HepG2 (cell line): ENCODE results near the gene P3R3URF. TPM values are rescaled to one million over a fixed set of nuclear protein-coding genes. Genes with fewer than 3 reads are reported as not detected.

ENCODE experiments used
- ARID3A ChIP-seq: IDR thresholded peaks from 2 replicates; pipeline ENCODE4 v1.6.1; 2012; ENCODE audit warnings: low read depth, low read length, improper control_type of control experiment
- EED ChIP-seq: sonication (generic); formaldehyde crosslinking; IDR thresholded peaks from 2 replicates; pipeline ENCODE4 v1.5.0; 2020; ENCODE audit warnings: mild to moderate bottlenecking, missing genetic modification reagents
- GABPB1 ChIP-seq: IDR thresholded peaks from 2 replicates; pipeline ENCODE4 v1.6.1; 2016; ENCODE audit warnings: mild to moderate bottlenecking, missing genetic modification reagents, moderate library complexity, missing compliant biosample characterization
- HNF4A ChIP-seq: sonication (generic); formaldehyde crosslinking; IDR thresholded peaks from 2 replicates; pipeline ENCODE4 v1.4.0; 2020; ENCODE audit warnings: missing genetic modification reagents
- KDM6A ChIP-seq: IDR thresholded peaks from 2 replicates; pipeline ENCODE4 v1.6.1; 2016; ENCODE audit warnings: low read depth
- KLF16 ChIP-seq, 2 experiments: sonication (generic) in 1 of 2; formaldehyde crosslinking in 1 of 2; IDR thresholded peaks; 2 replicates each; pipeline versions ENCODE4 v1.6.1 to v1.8.0; 2016 to 2023; ENCODE audit warnings: missing genetic modification reagents in 2 of 2, missing compliant biosample characterization in 1 of 2
- MEF2D ChIP-seq: sonication (generic); formaldehyde crosslinking; IDR thresholded peaks from 2 replicates; pipeline ENCODE4 v1.5.1; 2020; ENCODE audit warnings: mild to moderate bottlenecking, missing genetic modification reagents
- NFRKB ChIP-seq: fragments of 450-650 bp; IDR thresholded peaks from 2 replicates; pipeline ENCODE4 v1.6.1; 2017
- NONO ChIP-seq, 2 experiments: fragments of 450-650 bp in 1 of 2; sonication (generic) in 1 of 2; formaldehyde crosslinking in 1 of 2; IDR thresholded peaks in 1 of 2; conservative IDR thresholded peaks in 1 of 2; 2 replicates each; pipeline versions ENCODE4 v1.6.1 to v1.8.0; 2017 to 2022; ENCODE audit warnings: mild to moderate bottlenecking in 1 of 2, missing genetic modification reagents in 1 of 2, moderate library complexity in 1 of 2
- SAP130 ChIP-seq: IDR thresholded peaks from 2 replicates; pipeline ENCODE4 v1.6.1; 2016; ENCODE audit warnings: low read depth
- STAG1 ChIP-seq: sonication (generic); formaldehyde crosslinking; IDR thresholded peaks from 2 replicates; pipeline ENCODE4 v1.4.0; 2020; ENCODE audit warnings: missing genetic modification reagents
- ZFX ChIP-seq: sonication (generic); formaldehyde crosslinking; IDR thresholded peaks from 2 replicates; pipeline ENCODE4 v1.4.0; 2020; ENCODE audit warnings: mild to moderate bottlenecking, low read depth, missing genetic modification reagents, moderate library complexity
- ZNF20 ChIP-seq: sonication (generic); formaldehyde crosslinking; IDR thresholded peaks from 2 replicates; pipeline ENCODE4 v1.4.0; 2020; ENCODE audit warnings: mild to moderate bottlenecking, moderate library complexity, missing genetic modification reagents
- ZNF317 ChIP-seq: sonication (generic); formaldehyde crosslinking; IDR thresholded peaks from 2 replicates; pipeline ENCODE4 v1.5.0; 2020; ENCODE audit warnings: mild to moderate bottlenecking, missing genetic modification reagents
- ZNF619 ChIP-seq: sonication (generic); formaldehyde crosslinking; IDR thresholded peaks from 2 replicates; pipeline ENCODE4 v1.4.0; 2020; ENCODE audit warnings: mild to moderate bottlenecking, missing genetic modification reagents
- ZNF891 ChIP-seq: sonication (generic); formaldehyde crosslinking; IDR thresholded peaks from 2 replicates; pipeline ENCODE4 v1.5.0; 2020; ENCODE audit warnings: mild to moderate bottlenecking, missing genetic modification reagents
- ZZZ3 ChIP-seq: sonication (generic); formaldehyde crosslinking; IDR thresholded peaks from 2 replicates; pipeline ENCODE4 v1.4.0; 2020; ENCODE audit warnings: missing genetic modification reagents, mild to moderate bottlenecking, borderline replicate concordance
- polyA plus RNA-seq, 8 experiments: library from polyadenylated mRNA; depleted of rRNA in 3 of 8; stranded (reverse) in 7 of 8; unstranded in 1 of 8; fragments of >200 nt; fragmentation: Illumina TruSeq in 4 of 8; extraction: Trizol in 4 of 8; gene quantifications; 2 replicates each; pipeline versions ENCODE4 v1.2.1 to v1.2.3, GENCODE V29; 2011 to 2016; ENCODE audit warnings: low read depth in 4 of 8, missing spikeins in 1 of 8, mixed read lengths in 1 of 8; ENCODE audit not compliant: insufficient read depth in 1 of 8
- total RNA-seq, 5 experiments: library from RNA; depleted of rRNA; stranded (reverse); fragments of >200 nt; fragmentation: Illumina TruSeq; extraction: Trizol; gene quantifications; 2 replicates each; pipeline ENCODE4 v1.2.3, GENCODE V29; 2016; ENCODE audit warnings: low read depth in 1 of 5
- TF ChIP-seq, protein P1 (sequence below): sonication (generic); formaldehyde crosslinking; IDR thresholded peaks from 2 replicates; pipeline ENCODE4 v1.8.1; 2023; ENCODE audit warnings: mild to moderate bottlenecking, missing genetic modification reagents
- TF ChIP-seq, protein P2 (sequence below): conservative IDR thresholded peaks from 2 replicates; pipeline ENCODE4 v1.6.1; 2018; ENCODE audit warnings: missing genetic modification reagents

P3R3URF gene
- total and polyA plus RNA-seq, 2 of the 13 experiments (the other 11 are each of a cell fraction or from before 2014, with no cell fraction given): not detected

DNA sequence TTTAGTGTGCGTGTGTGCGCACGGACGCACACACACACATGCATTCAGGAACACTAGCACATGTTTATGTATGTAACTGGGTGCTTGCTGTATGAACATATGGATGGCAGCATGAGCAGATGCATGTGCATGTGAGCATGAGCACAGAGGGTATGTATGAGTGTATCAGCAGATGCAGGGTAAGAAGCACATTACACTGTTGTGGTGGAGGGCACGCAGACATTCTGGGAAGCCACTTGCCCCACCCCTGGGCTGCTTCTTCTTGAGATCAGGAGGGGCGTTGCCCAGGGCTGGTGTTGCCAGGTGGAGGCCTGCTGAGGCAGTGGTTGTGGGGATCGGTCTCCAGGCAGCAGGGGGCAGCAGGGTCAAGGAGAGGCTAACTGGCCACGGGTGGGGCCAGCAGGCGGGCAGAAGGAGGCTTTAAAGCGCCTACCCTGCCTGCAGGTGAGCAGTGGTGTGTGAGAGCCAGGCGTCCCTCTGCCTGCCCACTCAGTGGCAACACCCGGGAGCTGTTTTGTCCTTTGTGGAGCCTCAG, 3.9 kb upstream of the P3R3URF start (continued):
- no peak for TF ChIP-seq ARID3A
- peak; percentile 13; the same call in 1 of the 2 replicates for TF ChIP-seq ZNF619 (CRISPR knock-in tag)
- TF ChIP-seq, protein P1, sequence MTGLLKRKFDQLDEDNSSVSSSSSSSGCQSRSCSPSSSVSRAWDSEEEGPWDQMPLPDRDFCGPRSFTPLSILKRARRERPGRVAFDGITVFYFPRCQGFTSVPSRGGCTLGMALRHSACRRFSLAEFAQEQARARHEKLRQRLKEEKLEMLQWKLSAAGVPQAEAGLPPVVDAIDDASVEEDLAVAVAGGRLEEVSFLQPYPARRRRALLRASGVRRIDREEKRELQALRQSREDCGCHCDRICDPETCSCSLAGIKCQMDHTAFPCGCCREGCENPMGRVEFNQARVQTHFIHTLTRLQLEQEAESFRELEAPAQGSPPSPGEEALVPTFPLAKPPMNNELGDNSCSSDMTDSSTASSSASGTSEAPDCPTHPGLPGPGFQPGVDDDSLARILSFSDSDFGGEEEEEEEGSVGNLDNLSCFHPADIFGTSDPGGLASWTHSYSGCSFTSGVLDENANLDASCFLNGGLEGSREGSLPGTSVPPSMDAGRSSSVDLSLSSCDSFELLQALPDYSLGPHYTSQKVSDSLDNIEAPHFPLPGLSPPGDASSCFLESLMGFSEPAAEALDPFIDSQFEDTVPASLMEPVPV: no peak
- TF ChIP-seq KLF16 (CRISPR knock-in tag; IDR thresholded peaks at IDR 0.05): no peak
- peak; percentile 44; the same call in 1 of the 2 replicates for TF ChIP-seq SAP130 (CRISPR knock-in tag)
- TF ChIP-seq HNF4A (CRISPR knock-in tag): no peak
- 0 out of 2 replicates have a peak, but pooled peaks have one; percentile 38 for TF ChIP-seq MEF2D (CRISPR knock-in tag)
- TF ChIP-seq KDM6A (CRISPR knock-in tag): no peak
- TF ChIP-seq STAG1 (CRISPR knock-in tag): peak; percentile 75
- TF ChIP-seq NFRKB: no peak
- TF ChIP-seq GABPB1 (CRISPR knock-in tag): no peak
- TF ChIP-seq, protein P2, sequence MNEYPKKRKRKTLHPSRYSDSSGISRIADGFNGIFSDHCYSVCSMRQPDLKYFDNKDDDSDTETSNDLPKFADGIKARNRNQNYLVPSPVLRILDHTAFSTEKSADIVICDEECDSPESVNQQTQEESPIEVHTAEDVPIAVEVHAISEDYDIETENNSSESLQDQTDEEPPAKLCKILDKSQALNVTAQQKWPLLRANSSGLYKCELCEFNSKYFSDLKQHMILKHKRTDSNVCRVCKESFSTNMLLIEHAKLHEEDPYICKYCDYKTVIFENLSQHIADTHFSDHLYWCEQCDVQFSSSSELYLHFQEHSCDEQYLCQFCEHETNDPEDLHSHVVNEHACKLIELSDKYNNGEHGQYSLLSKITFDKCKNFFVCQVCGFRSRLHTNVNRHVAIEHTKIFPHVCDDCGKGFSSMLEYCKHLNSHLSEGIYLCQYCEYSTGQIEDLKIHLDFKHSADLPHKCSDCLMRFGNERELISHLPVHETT (CRISPR knock-in tag): no peak
- TF ChIP-seq ZZZ3: no peak
- TF ChIP-seq NONO (IDR thresholded peaks at IDR 0.05): no peak
- 0 out of 2 replicates have a peak, but pooled peaks have one; percentile 11 for TF ChIP-seq NONO (CRISPR knock-in tag; conservative IDR thresholded peaks at IDR 0.05)
- no peak for TF ChIP-seq EED (CRISPR knock-in tag)
- peak; percentile 59; the same call in 1 of the 2 replicates for TF ChIP-seq ZNF317 (CRISPR knock-in tag)
- no peak for TF ChIP-seq ZNF891
- no peak for TF ChIP-seq ZNF20 (CRISPR knock-in tag)
- TF ChIP-seq ZFX (CRISPR knock-in tag): peak; percentile 26; the same call in 1 of the 2 replicates
